Measurements from ENCODE around the gene RNF14.

Gene RNF14

DNA sequence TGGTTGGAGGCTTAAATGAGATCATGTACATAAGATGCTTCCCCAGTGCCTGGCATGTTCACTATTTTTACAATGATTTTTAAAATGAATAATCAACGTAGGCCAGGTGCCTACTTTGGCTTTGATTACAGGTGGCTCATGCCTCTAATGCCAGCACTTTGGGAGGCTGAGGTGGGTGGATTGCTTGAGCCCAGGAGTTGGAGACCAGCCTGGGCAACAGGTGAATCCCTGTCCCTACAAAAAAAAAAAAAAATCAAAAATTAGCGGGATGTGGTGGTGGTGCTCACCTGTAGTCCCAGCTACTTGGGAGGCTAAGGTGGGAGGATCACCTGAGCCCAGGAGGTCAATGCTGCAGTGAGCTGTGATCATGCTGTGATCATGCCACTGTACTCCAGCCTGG lies 20.1 kb upstream of the RNF14 start:
- no peak for DNase-seq (ENCODE audit: low read depth, low spot score)

DNA sequence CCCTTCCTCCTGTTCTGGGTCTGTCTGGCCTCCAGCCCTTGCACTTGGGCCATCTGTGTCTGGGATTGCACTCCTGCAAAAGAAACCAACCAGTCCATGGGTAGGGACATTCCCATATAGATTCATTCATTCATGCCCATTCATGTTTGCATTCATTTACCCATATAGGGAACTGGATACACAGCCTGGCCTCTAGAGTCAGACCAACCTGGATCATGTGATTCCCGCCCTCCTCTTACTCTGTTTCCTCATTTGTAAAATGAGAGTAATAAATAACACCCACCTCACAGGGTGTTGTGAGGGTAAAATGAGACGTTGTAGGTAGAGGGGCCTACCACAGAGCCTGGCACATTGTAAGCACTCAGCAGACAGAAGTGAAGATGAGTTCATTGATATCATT lies 19.4 kb upstream of the RNF14 start:
- DNase-seq (ENCODE audit: low read depth, low spot score): no peak

DNA sequence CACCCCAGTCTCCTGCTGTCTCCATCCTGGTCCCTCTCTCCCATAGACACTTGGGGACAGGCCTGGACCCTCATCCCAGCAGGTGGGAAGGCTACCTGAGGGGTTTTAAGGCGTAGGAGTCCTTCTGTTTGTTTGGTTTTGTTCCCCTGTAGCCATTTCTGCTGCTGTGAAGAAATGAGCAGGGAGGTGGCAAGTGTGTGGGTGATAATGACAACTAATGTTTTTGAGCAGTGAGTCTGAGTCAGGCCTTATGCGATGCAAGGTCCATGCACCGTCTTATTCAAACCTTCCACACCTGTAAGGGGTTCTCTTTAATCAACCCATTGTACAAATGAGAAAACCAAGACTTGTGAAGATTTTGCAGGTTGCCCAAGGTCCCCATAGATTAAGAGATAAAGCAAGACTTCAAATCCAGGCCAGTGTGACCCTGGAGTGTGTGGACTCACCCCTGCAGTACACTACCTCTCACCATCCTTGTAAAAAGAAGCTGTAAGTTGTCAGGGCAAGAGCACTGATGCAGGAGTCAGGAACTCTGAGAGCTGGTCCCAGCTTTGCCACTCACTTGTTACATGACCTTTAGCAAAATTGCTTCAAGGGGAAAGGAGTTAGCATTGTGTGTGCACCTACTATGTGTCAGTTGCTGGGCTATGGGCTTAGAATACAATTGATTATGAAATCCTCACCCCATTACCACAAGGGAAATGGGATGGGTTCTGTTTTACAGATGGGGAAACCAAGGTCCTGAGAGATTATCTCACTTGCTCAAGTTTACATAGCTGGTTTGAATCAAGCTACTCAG lies 18.5 kb upstream of the RNF14 start:
- DNase-seq (ENCODE audit: low read depth, low spot score): no peak

DNA sequence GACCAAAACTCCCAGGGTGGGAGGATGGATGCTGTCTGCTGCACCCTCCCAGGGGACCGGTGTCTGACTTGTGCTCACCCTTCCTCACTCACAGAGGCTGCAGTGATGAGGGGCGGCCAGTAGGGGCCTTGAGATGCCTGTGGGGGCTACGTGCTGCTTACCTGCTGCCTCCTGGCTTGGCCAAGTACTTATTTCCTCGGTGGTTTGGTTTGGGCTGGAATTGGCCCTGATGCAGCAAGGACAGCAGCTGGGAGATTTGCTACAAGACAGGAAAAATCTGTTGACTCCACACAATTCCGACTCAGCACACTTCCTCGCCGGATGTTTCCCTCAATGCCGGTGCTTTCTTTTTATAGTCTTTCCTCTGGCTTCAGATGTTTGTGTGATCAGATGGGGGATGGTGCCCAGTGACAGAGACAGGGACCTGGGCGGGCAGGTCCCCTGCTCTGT lies 17.5 kb upstream of the RNF14 start:
- no peak for DNase-seq (ENCODE audit: low read depth, low spot score)

DNA sequence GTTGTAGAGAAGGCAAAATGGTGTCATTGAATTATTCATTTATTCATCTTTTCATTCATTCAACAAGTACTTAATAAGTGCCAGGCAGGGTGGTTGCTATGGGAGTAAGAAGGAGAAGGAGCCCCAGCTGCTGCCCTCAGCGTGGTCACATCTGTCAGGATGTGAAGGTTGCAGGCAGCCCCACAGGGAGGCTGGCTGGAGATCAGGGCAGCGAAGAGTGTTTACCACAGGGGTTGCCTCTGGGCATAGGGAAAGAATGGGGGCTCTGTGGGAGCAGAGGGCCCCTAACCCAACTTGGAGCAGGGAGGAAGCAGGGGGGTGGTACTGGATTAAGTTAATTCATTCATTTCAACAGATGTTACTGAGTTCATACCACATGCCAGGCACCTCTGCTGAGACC lies 16.9 kb upstream of the RNF14 start:
- DNase-seq (ENCODE audit: low read depth, low spot score): no peak

DNA sequence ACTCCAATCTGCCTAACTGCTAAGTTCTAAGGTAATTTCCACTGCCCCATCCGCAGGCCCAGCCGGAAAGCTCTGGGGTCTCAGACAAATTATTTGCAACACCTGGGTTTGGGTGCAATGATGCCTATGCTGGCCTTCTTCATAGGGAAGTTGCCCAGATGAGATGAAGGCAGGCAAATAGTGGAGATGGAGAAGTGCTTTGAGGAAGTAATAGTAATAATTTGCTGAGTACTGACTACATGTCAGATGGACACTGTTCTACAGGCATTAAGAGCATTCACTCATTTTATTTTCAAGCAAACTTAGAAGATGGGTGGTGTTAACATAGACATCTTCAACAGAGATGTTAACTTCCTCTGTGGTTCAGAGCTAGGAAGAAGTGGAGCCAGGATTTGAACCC lies 14.7 kb upstream of the RNF14 start:
- DNase-seq (ENCODE audit: low read depth, low spot score): no peak

DNA sequence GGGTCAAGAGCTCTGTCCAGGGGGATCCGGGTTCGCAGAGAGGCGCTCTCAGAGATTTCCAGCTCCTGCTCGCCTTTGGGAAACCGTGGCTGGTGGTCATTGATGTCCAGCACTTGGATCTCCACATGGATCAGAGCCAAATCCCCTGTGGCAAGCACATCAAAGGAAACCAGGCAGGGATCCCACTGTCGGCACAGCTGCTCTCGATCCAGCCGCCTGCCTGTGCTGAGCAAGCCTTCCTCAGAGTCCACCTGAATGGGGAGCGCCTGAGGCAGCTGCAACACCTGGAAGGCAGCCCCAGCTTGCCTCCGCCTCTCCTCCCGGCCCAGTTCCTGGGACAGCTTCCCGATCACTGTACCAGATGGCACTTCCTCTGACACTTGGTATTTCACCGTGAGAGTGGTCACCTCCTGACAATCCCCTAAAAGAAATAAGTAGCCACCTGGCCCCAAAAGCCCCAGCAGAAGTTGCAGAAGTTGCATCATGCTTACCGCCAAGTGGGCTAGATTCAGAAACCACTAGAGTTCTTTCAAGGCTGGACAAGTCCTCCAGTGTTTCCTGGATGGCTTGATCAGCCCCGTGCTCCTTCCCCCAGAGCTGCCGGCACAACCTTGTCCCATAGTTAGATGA lies 11.4 kb upstream of the RNF14 start:
- DNase-seq (ENCODE audit: low read depth, low spot score): no peak

DNA sequence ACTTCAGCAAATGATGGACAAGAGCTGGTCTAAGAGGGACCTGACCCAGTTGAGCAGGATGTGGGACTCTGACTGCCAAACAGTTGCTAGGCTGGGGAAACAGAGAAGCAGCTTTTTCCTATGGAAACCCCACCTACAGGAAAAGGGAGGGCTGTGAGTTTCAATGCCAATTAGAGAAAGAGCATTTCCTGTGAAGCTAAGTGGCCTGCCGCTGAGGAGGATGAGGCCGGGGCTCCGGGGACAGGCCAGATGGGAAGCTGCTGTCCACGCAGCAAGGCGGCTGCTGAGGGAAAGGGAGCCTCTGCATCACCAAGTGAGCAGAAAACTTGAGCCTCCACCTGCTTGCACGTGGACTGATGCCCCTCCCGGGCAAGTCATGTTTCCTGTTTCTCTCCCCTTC lies 10.8 kb upstream of the RNF14 start, which contains the start of gene PCDH12:
Gene PCDH12, minus strand, starts transcription at position 90 of the 400 bp plus-strand sequence. CDS start 351 bp downstream, outside the sequence.
- DNase-seq (ENCODE audit: low read depth, low spot score): no peak

DNA sequence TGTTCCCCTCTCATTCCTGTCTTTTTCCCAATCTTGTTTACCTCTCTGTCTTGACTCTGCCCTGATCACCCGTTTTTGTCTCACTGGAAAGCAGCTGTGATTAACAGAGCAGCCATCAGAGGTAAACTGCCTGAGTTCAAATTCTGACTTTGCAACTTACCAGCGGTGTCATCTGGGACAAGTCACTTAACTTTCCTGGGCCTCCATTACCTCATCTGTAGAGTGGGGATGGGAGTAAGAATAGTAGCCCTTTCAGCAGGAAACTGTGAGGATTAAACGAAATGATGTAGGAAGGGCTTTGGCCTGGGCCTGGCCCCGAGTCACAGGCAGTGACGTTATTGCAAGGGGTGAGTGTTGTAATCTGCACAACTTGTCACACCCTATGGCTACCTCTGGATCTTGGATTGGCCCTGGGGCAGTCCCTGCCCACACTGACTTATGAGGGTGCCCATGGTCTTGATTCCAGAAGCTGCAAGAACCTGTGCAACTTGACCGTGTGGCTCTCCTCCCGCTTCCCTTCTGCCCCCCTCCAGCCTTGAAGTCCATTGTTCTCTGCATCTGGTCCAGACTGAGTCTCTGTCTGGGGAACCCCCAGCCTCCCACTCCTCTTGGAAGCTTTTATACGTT lies 10.2 kb upstream of the RNF14 start:
- DNase-seq (ENCODE audit: low read depth, low spot score): no peak

DNA sequence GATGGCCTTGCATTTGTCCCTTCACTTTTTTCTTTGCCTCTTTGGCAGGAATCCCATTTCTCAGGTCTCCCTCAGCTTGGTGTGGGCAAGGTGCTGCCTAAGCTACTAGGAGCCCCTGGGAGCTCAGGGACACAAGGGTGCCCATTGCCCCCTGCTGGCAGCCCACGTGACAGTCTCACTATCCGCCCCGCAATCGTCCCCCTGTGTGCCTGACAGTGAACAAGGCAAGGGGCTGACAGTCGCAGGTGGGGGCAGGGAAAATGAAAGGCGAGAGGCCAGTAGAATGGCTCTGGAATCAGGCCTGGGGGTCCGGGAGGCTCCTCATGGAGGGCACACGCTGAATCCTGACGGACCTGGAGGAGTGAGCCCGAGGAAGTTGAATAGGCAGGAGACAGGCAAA lies 8.9 kb upstream of the RNF14 start:
- no peak for DNase-seq (ENCODE audit: low read depth, low spot score)

DNA sequence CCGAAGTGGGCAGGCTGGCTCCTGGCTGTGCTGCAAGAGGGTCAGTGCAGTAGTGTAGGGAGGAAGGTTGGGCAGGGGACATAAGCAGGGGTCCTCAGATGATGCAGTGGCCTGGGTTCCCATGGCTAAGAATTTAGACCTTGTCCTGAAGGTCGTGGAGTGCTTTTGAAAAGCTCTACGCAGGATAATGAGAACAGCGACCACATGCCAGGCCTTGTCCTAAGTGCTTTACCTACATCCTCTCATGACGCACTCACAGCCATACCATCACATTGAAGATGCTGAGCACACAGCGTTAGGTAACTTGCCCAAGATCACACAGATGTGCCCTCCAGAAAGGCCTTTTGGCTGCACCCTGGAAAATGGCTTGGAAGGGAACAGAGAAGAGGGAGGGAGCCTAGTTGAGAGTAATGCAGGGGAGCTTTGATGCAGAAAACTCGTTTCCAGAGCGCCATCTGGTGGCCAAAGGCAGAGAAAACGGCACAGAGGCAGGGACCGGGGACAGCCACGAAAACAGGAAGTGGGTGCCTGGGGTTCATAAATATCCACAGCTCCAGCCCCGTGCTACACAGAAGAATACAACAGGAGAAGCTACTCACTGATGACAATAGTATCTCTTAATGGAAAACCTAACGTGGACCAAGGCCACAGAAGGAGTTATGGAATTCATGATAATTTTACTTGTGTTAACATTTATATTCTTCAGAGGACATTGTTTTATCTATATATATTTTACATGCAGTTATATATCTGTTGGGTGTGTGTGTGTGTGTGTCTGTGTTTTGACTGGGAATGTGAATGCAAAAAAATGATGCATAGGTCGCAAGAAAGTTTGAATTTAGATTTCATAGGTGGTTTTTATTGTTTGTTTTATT lies 8.2 kb upstream of the RNF14 start:
- no peak for DNase-seq (ENCODE audit: low read depth, low spot score)

DNA sequence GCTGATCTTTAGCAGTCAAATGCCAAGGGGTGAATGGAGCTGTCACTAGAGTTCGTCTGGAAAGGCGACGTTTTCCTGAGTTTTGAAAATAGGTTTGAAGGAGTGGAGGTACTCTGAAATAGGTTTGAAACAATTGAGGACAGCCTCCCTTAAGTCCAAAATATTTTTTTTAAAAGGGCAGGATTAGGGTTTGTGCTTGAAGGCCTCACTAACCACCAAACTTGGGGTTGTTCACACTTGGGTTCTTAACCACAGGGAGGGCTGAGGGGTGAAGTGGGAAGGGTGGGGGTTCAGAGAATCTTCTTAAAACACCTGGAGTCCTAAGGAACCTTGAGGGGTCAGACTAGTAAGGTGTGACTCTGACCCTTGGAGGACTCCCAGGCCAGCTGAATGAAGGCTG lies 7.4 kb upstream of the RNF14 start:
- DNase-seq (ENCODE audit: low read depth, low spot score): no peak

DNA sequence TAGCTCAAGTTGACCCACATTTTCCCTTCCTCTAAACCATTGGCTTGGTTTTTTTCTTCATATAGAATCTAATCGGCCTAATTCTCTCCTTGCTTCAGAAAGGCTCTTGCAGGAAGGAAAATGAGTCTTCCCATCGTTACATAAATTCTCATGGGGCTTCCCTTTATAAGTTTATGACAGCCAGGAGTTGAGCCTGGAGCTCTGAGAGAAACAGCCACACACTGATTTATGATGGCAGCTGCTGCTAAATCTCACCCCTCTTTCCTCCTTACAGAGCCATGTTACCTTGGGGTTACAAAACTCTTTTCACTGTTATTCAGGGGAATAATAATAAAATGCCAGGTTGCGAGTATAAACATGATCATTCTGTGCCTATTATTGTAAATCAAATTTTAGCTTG lies 5.2 kb upstream of the RNF14 start:
- no peak for DNase-seq (ENCODE audit: low read depth, low spot score)

DNA sequence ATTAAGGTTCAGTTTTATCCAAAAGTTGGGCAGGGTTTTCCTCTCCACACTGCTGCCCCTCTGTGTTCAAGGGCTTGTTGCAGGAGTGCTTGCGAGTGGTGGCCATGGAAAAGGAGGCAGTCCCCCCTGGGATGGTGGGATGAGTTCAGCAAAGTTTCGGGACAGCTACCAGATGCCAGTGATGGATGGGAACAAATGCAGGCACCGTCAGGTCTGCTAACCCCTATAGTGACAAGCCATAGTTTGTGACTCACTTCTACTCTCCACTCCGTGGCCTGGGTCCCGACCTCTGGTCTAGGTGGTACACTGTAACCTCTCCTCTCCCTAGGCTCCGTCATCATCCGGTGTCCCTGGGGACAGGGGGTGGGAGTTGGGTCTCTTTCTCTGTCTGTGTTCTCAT lies 3.8 kb upstream of the RNF14 start:
- DNase-seq (ENCODE audit: low read depth, low spot score): no peak

DNA sequence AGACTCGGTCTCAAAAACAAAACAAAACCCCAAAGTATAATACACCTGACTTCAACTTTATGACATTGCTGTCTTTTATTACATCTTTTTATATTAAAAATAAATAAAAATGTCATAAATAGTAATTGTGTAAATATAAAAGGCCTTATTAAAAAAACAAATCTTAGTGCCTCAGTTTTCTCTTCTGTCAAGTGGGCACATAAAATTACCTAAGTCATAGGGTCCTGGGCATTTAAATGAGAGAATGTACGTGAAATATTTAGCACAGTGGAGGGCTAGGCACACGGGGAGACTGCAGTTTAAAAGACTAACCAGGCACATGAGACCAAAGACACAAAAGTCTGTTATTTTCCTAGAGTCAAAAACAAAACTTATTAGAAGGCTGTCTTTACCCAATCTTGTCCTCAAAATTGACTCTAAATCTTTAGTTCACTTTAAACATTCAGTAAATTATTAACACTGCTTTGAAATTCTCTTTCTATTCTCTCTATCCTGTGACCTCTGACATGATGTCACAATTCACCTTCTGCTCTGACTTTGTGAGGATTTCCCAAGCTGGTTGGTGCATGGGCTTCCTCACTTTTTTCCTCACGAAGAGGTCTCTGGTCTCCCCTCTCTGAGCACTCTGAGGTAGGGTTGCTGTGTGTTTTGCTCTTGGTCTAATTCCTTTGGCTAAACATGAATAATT lies 2.5 kb upstream of the RNF14 start:
- no peak for DNase-seq (ENCODE audit: low read depth, low spot score)

DNA sequence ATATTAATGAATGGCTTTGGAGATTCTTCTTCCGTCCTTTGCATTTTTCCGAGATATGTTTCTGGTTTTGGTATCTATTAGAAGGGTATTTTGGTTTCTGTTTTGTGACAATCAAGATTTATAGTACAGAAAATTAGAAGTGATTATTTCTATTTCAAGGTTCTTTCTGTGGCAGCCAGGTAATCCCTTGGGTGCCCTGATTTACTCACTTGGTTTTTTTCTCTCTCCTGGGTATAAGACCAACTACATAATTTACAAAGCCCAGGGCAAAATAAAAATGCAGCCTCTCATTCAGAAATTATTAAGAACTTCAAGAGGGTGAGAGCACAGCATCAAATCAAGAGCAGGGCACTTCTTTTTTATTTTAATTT lies 2.0 kb upstream of the RNF14 start:
- no peak for DNase-seq (ENCODE audit: low read depth, low spot score)

DNA sequence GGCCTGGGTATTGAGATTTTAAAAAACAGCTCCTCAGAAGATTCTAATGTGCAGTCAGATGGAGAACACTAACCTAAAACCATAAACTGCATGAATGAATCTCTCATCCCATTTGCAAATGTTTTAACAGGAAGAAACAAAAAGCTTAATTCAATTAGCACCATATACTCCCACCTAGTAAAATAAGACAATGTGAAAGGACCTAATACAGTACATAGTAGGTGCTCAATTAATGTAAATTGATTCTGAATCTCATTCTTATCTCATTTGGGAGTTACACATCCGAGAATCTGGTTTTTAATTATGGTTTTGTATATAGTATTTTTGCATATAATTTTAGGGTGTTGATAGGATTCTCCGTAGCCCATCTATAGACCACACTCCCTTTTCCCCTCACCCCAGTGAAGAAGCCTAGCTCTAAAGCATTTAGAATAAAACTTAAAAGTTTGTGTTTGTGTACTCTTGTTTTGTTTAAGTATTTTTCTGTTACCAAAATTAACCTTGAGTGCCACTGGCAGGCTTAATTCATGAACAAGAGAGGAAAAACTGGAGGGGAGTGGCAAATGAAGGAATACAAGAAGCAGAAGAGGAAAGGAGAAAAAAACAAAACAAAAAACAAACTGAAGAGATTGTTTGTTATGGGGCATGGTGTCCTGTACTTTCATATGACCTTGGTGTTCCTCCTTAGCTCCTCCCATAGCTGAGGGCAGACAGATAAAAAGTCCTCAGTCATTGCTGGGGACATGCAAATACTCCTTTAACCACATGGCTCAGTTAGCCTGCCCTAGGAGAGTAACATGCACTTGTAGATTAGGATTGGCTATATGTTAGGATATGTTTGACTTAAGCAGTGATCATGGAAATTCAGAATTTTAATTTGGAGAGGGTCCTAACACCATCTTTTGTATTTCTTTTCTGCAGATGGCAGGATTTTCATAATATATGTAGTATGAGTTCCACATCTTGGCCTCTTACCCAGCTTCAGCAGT lies 1.2 kb downstream of the RNF14 start:
- DNase-seq (ENCODE audit: low read depth, low spot score): no peak

DNA sequence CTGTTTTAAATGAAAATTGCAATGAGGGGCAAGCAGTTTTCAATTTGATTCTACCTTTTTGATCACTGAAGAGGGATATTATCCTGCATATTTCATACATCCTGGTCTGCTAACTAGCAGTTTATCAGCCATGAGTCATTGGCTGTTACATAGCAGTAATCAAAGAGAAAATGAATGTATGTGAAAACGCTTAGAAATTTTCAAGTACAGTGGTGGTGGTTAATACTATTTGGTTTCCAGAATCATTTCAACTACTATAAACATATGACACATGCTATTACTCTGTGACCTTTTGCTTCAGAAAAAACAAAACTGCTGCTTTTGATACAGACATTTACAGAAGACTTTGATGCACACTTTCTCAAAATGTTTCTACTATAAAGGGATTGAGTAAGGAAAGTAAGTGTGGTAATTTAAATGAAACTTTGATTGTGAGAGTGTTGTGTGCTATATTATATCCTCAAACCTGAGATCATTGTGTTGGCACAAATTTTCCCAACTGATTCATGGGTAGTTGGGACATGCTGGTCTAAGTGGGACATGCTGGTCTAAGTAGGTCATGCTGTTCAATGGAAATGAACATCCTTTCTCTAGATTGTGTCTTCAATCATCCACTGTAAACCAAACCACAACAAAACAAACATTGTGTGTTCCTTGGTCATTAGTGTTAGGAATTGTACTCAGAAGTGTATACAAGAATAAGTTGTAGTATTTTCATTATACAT lies 5.1 kb downstream of the RNF14 start:
- DNase-seq (ENCODE audit: low read depth, low spot score): no peak

DNA sequence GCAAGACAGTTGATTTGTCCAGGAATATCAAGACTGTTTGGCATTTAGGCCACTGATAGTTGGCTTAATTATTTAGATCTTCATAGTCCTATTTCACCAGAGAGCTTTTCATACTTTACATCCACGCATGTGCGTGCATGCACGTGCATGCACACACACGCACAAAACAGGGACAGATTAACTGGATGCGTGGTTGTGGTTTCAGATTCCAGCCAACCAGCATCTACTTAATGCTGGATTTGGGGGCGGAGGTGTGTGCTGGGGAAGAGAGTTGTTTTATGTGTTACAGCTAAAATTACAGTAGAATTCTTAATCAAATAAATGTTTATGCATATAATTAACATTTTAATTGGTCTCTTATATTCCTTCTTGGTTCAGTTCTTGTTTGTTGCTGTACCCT lies 7.3 kb downstream of the RNF14 start:
- no peak for DNase-seq (ENCODE audit: low read depth, low spot score)

Measured in brain pericyte (primary cell).